ENCODE data around the gene CD8A. TPM values are rescaled to one million over a fixed set of nuclear protein-coding genes. Genes with fewer than 3 reads are reported as not detected.
A peak's percentile ranks its signal among the peaks of the same experiment; 100 is the strongest.

The CD8A gene
- polyA plus RNA-seq, 3 donors = 0.03 to 1.1 (median 0.88) TPM

DNA sequence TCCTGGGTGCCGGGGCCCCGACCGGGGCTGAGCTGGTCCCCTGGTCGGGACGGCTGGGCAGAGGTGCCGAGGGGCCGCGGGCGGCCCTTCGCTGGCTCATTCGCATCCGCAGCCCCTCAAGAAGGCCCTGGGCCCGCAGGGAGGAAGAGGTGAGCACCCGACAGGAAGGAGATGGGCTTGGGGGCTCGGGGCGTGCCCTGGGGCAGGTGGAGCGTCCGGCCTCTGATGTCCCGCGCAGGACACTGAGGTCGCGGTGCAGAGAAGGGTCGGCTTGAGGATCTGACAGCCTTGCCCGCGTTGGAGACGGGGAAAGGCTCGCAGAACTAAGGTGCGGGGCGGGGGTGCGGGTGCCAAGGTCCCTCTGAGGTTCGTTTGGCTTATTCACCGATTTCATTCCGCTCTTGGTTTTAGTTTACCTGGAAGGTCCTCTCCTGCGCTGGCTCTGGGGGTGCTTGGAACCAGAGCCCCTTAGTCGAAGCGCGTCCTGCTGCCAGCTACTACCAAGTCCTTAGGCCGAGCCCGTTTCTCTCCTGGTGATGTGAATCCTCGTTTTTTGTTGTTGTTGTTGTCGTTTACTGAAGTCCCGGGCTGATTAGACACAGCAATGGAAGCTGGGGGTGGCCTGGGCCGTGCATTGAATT lies 18.9 kb upstream of the CD8A start:
- Histone ChIP-seq H3K27me3 (ENCODE audit: control insufficient read depth in 2 of 2, insufficient read depth in 2 of 2, low read length in 2 of 2) (peaks cover 25 to 53% of the 10 kb centered on the region in 2 donors), H3K79me2 (ENCODE audit: insufficient read depth, low read length) (no peaks in the 10 kb centered on the region), H4K20me1 (ENCODE audit: insufficient read depth, low read length) (no peaks in the 10 kb centered on the region), H3K36me3 (replicated peaks in 1 of 2; ENCODE audit: control insufficient read depth in 1 of 2, insufficient read depth in 2 of 2, low read length in 2 of 2) (no peaks in the 10 kb centered on the region), H3K4me2 (replicated peaks; ENCODE audit: extremely low read depth, low read length, poor library complexity, severe bottlenecking) (peak overlapping the region; percentile 74), H3K4me1 (ENCODE audit: control insufficient read depth in 1 of 2, insufficient read depth in 2 of 2, low read length in 2 of 2) (peaks cover 26 to 28% of the 10 kb centered on the region in 2 donors), H3K9ac (ENCODE audit: insufficient read depth, low read length, poor library complexity, severe bottlenecking) (no peak overlapping the region), H3K9me3 (replicated peaks in 1 of 2; ENCODE audit: control insufficient read depth in 1 of 2, insufficient read depth in 1 of 2, low read length in 2 of 2) (peaks cover 0 to 7% of the 10 kb centered on the region in 2 donors), H3K27ac (ENCODE audit: low read depth in 1 of 2, low read length in 2 of 2) (no peak overlapping the region), H3K4me3 (replicated peaks in 1 of 3; ENCODE audit: low read depth in 2 of 3, low read length in 3 of 3) (peak overlapping the region in 1 of 3 experiments; percentile 31), H2AFZ (ENCODE audit: insufficient read depth, low read depth, low read length, poor library complexity, severe bottlenecking) (peak overlapping the region; percentile 55)
- intact Hi-C loops (cut with micrococcal nuclease) = no loop called here
- DNase-seq = no peak
- TF ChIP-seq, protein P1, sequence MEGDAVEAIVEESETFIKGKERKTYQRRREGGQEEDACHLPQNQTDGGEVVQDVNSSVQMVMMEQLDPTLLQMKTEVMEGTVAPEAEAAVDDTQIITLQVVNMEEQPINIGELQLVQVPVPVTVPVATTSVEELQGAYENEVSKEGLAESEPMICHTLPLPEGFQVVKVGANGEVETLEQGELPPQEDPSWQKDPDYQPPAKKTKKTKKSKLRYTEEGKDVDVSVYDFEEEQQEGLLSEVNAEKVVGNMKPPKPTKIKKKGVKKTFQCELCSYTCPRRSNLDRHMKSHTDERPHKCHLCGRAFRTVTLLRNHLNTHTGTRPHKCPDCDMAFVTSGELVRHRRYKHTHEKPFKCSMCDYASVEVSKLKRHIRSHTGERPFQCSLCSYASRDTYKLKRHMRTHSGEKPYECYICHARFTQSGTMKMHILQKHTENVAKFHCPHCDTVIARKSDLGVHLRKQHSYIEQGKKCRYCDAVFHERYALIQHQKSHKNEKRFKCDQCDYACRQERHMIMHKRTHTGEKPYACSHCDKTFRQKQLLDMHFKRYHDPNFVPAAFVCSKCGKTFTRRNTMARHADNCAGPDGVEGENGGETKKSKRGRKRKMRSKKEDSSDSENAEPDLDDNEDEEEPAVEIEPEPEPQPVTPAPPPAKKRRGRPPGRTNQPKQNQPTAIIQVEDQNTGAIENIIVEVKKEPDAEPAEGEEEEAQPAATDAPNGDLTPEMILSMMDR (IDR thresholded peaks at IDR 0.05) = no peak
- 21% methylated on average over 33 of the region's 43 CpGs for WGBS (ENCODE audit: insufficient coverage)
- Mint-ChIP-seq H3K36me3 (peaks cover 0 to 1% of the 10 kb centered on the region in 2 donors), H3K4me3 (peak overlapping the region; percentile 48 to 78), H3K4me1 (peaks cover 26% of the 10 kb centered on the region), H3K9me3 (peaks cover 0 to 12% (median 3%) of the 10 kb centered on the region in 7 donors), H3K27ac (no peak overlapping the region), H3K27me3 (ENCODE audit: low read depth in 3 of 3) (peaks cover 50 to 73% (median 62%) of the 10 kb centered on the region in 3 donors)

GRCh38 chr2:86808315-86809161 lies 17.8 kb upstream of the CD8A start:
- Histone ChIP-seq H3K4me1 (ENCODE audit: control insufficient read depth in 1 of 2, insufficient read depth in 2 of 2, low read length in 2 of 2) (peaks cover 26 to 28% of the 10 kb centered on the region in 2 donors), H3K79me2 (ENCODE audit: insufficient read depth, low read length) (no peaks in the 10 kb centered on the region), H3K4me2 (replicated peaks; ENCODE audit: extremely low read depth, low read length, poor library complexity, severe bottlenecking) (peak overlapping the region; percentile 74), H2AFZ (ENCODE audit: insufficient read depth, low read depth, low read length, poor library complexity, severe bottlenecking) (peak overlapping the region; percentile 82), H4K20me1 (ENCODE audit: insufficient read depth, low read length) (no peaks in the 10 kb centered on the region), H3K27me3 (ENCODE audit: control insufficient read depth in 2 of 2, insufficient read depth in 2 of 2, low read length in 2 of 2) (peaks cover 25 to 53% of the 10 kb centered on the region in 2 donors), H3K9ac (ENCODE audit: insufficient read depth, low read length, poor library complexity, severe bottlenecking) (no peak overlapping the region), H3K27ac (ENCODE audit: low read depth in 1 of 2, low read length in 2 of 2) (no peak overlapping the region), H3K9me3 (replicated peaks in 1 of 2; ENCODE audit: control insufficient read depth in 1 of 2, insufficient read depth in 1 of 2, low read length in 2 of 2) (peaks cover 0 to 7% of the 10 kb centered on the region in 2 donors), H3K36me3 (replicated peaks in 1 of 2; ENCODE audit: control insufficient read depth in 1 of 2, insufficient read depth in 2 of 2, low read length in 2 of 2) (no peaks in the 10 kb centered on the region), H3K4me3 (replicated peaks in 1 of 3; ENCODE audit: low read depth in 2 of 3, low read length in 3 of 3) (peak overlapping the region in 1 of 3 experiments; percentile 66)
- H3K36me3 Mint-ChIP-seq = peaks cover 0 to 1% of the 10 kb centered on the region in 2 donors
- intact Hi-C loops (cut with micrococcal nuclease) = no loop called here
- peaks cover 26% of the 10 kb centered on the region for H3K4me1 Mint-ChIP-seq
- 17% methylated on average over 22 of the region's 36 CpGs for WGBS (ENCODE audit: insufficient coverage)
- H3K27ac Mint-ChIP-seq = peak overlapping the region in 5 of 7 donors; percentile 7 to 63 (median 46)
- peaks cover 50 to 77% (median 63%) of the 10 kb centered on the region in 3 donors for H3K27me3 Mint-ChIP-seq (ENCODE audit: low read depth in 3 of 3)
- peak; percentile 76 to 79 (median 78) for DNase-seq
- TF ChIP-seq, protein P1 (IDR thresholded peaks at IDR 0.05) = peak; percentile 91
- peak overlapping the region; percentile 79 to 94 for H3K4me3 Mint-ChIP-seq
- peaks cover 0 to 12% (median 3%) of the 10 kb centered on the region in 7 donors for H3K9me3 Mint-ChIP-seq
